HepG2 (cell line): ENCODE results near the gene CDH1. TPM values are rescaled to one million over a fixed set of nuclear protein-coding genes. Genes with fewer than 3 reads are reported as not detected.

ENCODE experiments used
- AGO2 ChIP-seq: fragments of 200-400 bp; formaldehyde crosslinking; optimal IDR thresholded peaks from 2 replicates; pipeline ENCODE3; 2017; ENCODE audit warnings: mild to moderate bottlenecking, low read depth, low read length, moderate library complexity
- DNMT3B ChIP-seq: conservative IDR thresholded peaks from 2 replicates; pipeline ENCODE4 v1.6.1; 2016; ENCODE audit warnings: missing biosample characterization, control low read depth
- GTF3A ChIP-seq: sonication (generic); formaldehyde crosslinking; conservative IDR thresholded peaks from 2 replicates; pipeline ENCODE4 v1.4.0; 2020; ENCODE audit warnings: mild to moderate bottlenecking, missing genetic modification reagents
- HNF4A ChIP-seq: sonication (generic); formaldehyde crosslinking; IDR thresholded peaks from 2 replicates; pipeline ENCODE4 v1.4.0; 2020; ENCODE audit warnings: missing genetic modification reagents
- HOXA9 ChIP-seq: sonication (generic); formaldehyde crosslinking; IDR thresholded peaks from 2 replicates; pipeline ENCODE4 v1.8.1; 2022; ENCODE audit warnings: missing genetic modification reagents, mild to moderate bottlenecking, moderate library complexity, borderline replicate concordance
- KMT2B ChIP-seq: IDR thresholded peaks from 2 replicates; pipeline ENCODE4 v1.6.1; 2016; ENCODE audit warnings: missing genetic modification reagents, missing compliant biosample characterization
- MEIS1 ChIP-seq: sonication (generic); formaldehyde crosslinking; IDR thresholded peaks from 2 replicates; pipeline ENCODE4 v1.9.0; 2021; ENCODE audit warnings: mild to moderate bottlenecking, missing genetic modification reagents, moderate library complexity, borderline replicate concordance
- MLX ChIP-seq: IDR thresholded peaks from 2 replicates; pipeline ENCODE4 v1.6.1; 2016
- POLR2G ChIP-seq: fragments of 200-400 bp; formaldehyde crosslinking; IDR thresholded peaks from 2 replicates; pipeline ENCODE4 v1.6.1; 2018; ENCODE audit warnings: mild to moderate bottlenecking, low read depth, low read length, moderate library complexity
- PRDM4 ChIP-seq: sonication (generic); formaldehyde crosslinking; IDR thresholded peaks from 2 replicates; pipeline ENCODE4 v1.9.0; 2021; ENCODE audit warnings: missing genetic modification reagents, borderline replicate concordance
- RFX5 ChIP-seq: IDR thresholded peaks from 2 replicates; pipeline ENCODE4 v1.6.1; 2011; ENCODE audit warnings: low read depth, low read length, improper control_type of control experiment
- STAT5B ChIP-seq: sonication (generic); formaldehyde crosslinking; IDR thresholded peaks from 2 replicates; pipeline ENCODE4 v1.4.0; 2020; ENCODE audit warnings: missing genetic modification reagents
- UBTF ChIP-seq: sonication (generic); formaldehyde crosslinking; IDR thresholded peaks from 2 replicates; pipeline ENCODE4 v1.4.0; 2020; ENCODE audit warnings: mild to moderate bottlenecking, missing genetic modification reagents
- ZFYVE20 ChIP-seq: sonication (generic); formaldehyde crosslinking; IDR thresholded peaks from 2 replicates; pipeline ENCODE4 v1.8.0; 2023; ENCODE audit warnings: low read depth, mild to moderate bottlenecking, moderate library complexity, missing genetic modification reagents, borderline replicate concordance
- ZIK1 ChIP-seq: sonication (generic); formaldehyde crosslinking; IDR thresholded peaks from 2 replicates; pipeline ENCODE4 v1.5.0; 2020; ENCODE audit warnings: mild to moderate bottlenecking, low read depth, missing genetic modification reagents, borderline replicate concordance
- ZMAT3 ChIP-seq: sonication (generic); formaldehyde crosslinking; conservative IDR thresholded peaks from 2 replicates; pipeline ENCODE4 v1.7.0; 2021; ENCODE audit warnings: missing genetic modification reagents
- ZNF234 ChIP-seq: sonication (generic); formaldehyde crosslinking; conservative IDR thresholded peaks from 2 replicates; pipeline ENCODE4 v1.5.1; 2020; ENCODE audit warnings: mild to moderate bottlenecking, missing genetic modification reagents
- ZNF335 ChIP-seq: sonication (generic); formaldehyde crosslinking; IDR thresholded peaks from 2 replicates; pipeline ENCODE4 v1.4.0; 2020; ENCODE audit warnings: missing genetic modification reagents
- ZNF34 ChIP-seq: sonication (generic); formaldehyde crosslinking; IDR thresholded peaks from 2 replicates; pipeline ENCODE4 v1.4.0; 2020; ENCODE audit warnings: mild to moderate bottlenecking, missing genetic modification reagents, borderline replicate concordance
- ZNF501 ChIP-seq: sonication (generic); formaldehyde crosslinking; IDR thresholded peaks from 2 replicates; pipeline ENCODE4 v1.5.1; 2020; ENCODE audit warnings: mild to moderate bottlenecking, moderate library complexity, missing genetic modification reagents
- ZNF510 ChIP-seq: sonication (generic); formaldehyde crosslinking; IDR thresholded peaks from 2 replicates; pipeline ENCODE4 v1.4.0; 2020; ENCODE audit warnings: low read depth, mild to moderate bottlenecking, missing genetic modification reagents
- ZNF615 ChIP-seq: sonication (generic); formaldehyde crosslinking; IDR thresholded peaks from 2 replicates; pipeline ENCODE4 v1.5.0; 2020; ENCODE audit warnings: mild to moderate bottlenecking, missing genetic modification reagents, borderline replicate concordance
- ZNF670 ChIP-seq: sonication (generic); formaldehyde crosslinking; IDR thresholded peaks from 2 replicates; pipeline ENCODE4 v1.8.0; 2022; ENCODE audit warnings: mild to moderate bottlenecking, missing genetic modification reagents, borderline replicate concordance
- ZNF75D ChIP-seq: sonication (generic); formaldehyde crosslinking; IDR thresholded peaks from 2 replicates; pipeline ENCODE4 v1.8.1; 2023; ENCODE audit warnings: missing genetic modification reagents, mild to moderate bottlenecking, borderline replicate concordance
- polyA plus RNA-seq, 8 experiments: library from polyadenylated mRNA; depleted of rRNA in 3 of 8; stranded (reverse) in 7 of 8; unstranded in 1 of 8; fragments of >200 nt; fragmentation: Illumina TruSeq in 4 of 8; extraction: Trizol in 4 of 8; gene quantifications; 2 replicates each; pipeline versions ENCODE4 v1.2.1 to v1.2.3, GENCODE V29; 2011 to 2016; ENCODE audit warnings: low read depth in 4 of 8, missing spikeins in 1 of 8, mixed read lengths in 1 of 8; ENCODE audit not compliant: insufficient read depth in 1 of 8
- total RNA-seq, 5 experiments: library from RNA; depleted of rRNA; stranded (reverse); fragments of >200 nt; fragmentation: Illumina TruSeq; extraction: Trizol; gene quantifications; 2 replicates each; pipeline ENCODE4 v1.2.3, GENCODE V29; 2016; ENCODE audit warnings: low read depth in 1 of 5

CDH1 gene
- total and polyA plus RNA-seq, 2 of the 13 experiments (the other 11 are each of a cell fraction or from before 2014, with no cell fraction given): 0.95 to 9.8 TPM

GRCh38 chr16:68843482-68844210, 106.6 kb downstream of the CDH1 start, which contains the start of gene TANGO6 (continued):
- peak; percentile 98 for TF ChIP-seq POLR2G
- TF ChIP-seq UBTF (CRISPR knock-in tag): peak; percentile 91
- TF ChIP-seq ZNF615 (CRISPR knock-in tag): peak; percentile 92; the same call in 1 of the 2 replicates
- TF ChIP-seq HNF4A (CRISPR knock-in tag): no peak
- peak; percentile 91; the same call in 1 of the 2 replicates for TF ChIP-seq ZNF335 (CRISPR knock-in tag)
- TF ChIP-seq GTF3A: peak; percentile 86
- TF ChIP-seq ZNF501: peak; percentile 97
- peak; percentile 85 for TF ChIP-seq MEIS1 (CRISPR knock-in tag)
- no peak for TF ChIP-seq MLX (CRISPR knock-in tag)
- no peak for TF ChIP-seq ZNF234
- peak; percentile 84; the same call in 1 of the 2 replicates for TF ChIP-seq ZNF670 (CRISPR knock-in tag)
- TF ChIP-seq ZMAT3 (CRISPR knock-in tag): peak; percentile 84
- TF ChIP-seq PRDM4 (CRISPR knock-in tag): no peak
- peak; percentile 54; the same call in 1 of the 2 replicates for TF ChIP-seq ZNF510 (CRISPR knock-in tag)
- TF ChIP-seq KMT2B: peak; percentile 82; the same call in 1 of the 2 replicates
- TF ChIP-seq ZNF34 (CRISPR knock-in tag): peak; percentile 89; the same call in 1 of the 2 replicates
- peak; percentile 76; the same call in 1 of the 2 replicates for TF ChIP-seq ZNF75D (CRISPR knock-in tag)
- peak; percentile 52 for TF ChIP-seq AGO2
- TF ChIP-seq ZIK1 (CRISPR knock-in tag): peak; percentile 95
- peak; percentile 26; the same call in 1 of the 2 replicates for TF ChIP-seq STAT5B (CRISPR knock-in tag)
- no peak for TF ChIP-seq HOXA9 (CRISPR knock-in tag)
- TF ChIP-seq RFX5: no peak
- TF ChIP-seq DNMT3B (CRISPR knock-in tag): no peak; the same call in 1 of the 2 replicates
- no peak for TF ChIP-seq ZFYVE20 (CRISPR knock-in tag)
